Esophagus muscularis mucosa (tissue), 3 donors: ENCODE data around the gene POFUT2.

ENCODE experiments used
- CTCF ChIP-seq, 3 experiments: fragments of 200-600 bp in 2 of 3; fragments of 450-650 bp in 1 of 3; sonication (generic) in 2 of 3; IDR thresholded peaks; one replicate each; pipeline ENCODE4 v1.5.1; 2017 to 2019; ENCODE audit warnings: antibody characterized with exemption in 3 of 3, mild to moderate bottlenecking in 2 of 3, moderate library complexity in 1 of 3
- POLR2A ChIP-seq: fragments of 450-650 bp; IDR thresholded peaks from one replicate; pipeline ENCODE4 v1.6.1; 2017; ENCODE audit warnings: antibody characterized with exemption, moderate library complexity, mild to moderate bottlenecking, low read depth
- POLR2AphosphoS5 ChIP-seq, 2 donors: sonication (generic); formaldehyde crosslinking; IDR thresholded peaks; one replicate each; pipeline ENCODE4 v1.6.1; 2017; ENCODE audit warnings: antibody characterized with exemption in 2 of 2

GRCh38 chr21:45332981-45333582 lies 45.4 kb upstream of the POFUT2 start:
- TF ChIP-seq CTCF (IDR thresholded peaks at IDR 0.05) (no peak), POLR2AphosphoS5 (IDR thresholded peaks at IDR 0.05) (no peak), POLR2A (no peak)
